Activated CD8-positive, alpha-beta memory T cell treated with anti-CD3 and anti-CD28 coated beads for 1 hour (primary cell): ENCODE measurements around the gene SPACA7.
"Not testable (repeated sequence)": the region's sequence is repeated elsewhere in the genome, so short reads cannot be mapped to it uniquely, and the experiment has no call there.

Experiments used
- DNase-seq, 2 donors: peaks; one replicate each; pipeline ENCODE4 v3.0.0-alpha.2; 2020; ENCODE audit warnings: low read depth in 1 of 2; ENCODE audit errors: extremely low read depth in 1 of 2

SPACA7 gene

DNA sequence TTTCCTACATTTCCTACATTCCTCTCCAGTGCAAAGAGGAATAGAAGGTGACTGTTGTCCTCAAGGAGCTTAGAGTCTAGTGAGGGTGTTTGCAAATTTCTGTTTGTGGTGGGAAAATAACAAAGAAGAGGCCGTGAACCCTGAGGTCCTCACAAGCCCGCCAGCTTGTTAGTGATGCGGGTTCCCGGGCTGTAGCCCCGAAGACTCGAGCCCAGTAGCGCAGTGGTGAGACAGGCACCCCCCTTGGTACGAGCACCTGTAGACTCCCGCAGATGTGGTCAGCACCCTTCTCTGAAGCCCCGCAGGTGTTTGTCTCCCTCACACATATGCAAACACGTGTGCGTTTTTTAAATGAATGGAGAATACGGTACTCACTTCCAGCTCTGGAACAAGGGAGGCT is 26.5 kb upstream of the SPACA7 start:
- no peak for DNase-seq

DNA sequence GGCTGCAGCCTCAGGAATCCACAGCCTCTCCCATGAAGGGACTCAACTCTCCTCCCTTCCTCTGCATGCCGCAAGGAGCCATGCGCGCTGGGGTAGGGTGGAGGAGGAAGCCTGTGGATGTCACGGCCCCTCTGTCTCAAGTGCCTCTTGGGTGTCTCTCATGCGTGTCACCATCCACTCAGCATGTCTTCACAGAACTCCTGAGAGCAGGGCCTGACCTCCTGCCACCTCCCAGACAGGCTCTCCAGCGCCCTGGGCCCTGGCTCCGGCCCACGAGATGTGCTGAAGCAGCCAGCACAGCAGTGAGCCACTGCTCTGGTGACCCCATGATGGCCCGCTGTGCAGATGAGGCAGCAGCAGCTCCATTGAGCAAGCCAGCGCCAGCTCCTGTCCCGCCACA is 25.9 kb upstream of the SPACA7 start:
- no peak for DNase-seq

DNA sequence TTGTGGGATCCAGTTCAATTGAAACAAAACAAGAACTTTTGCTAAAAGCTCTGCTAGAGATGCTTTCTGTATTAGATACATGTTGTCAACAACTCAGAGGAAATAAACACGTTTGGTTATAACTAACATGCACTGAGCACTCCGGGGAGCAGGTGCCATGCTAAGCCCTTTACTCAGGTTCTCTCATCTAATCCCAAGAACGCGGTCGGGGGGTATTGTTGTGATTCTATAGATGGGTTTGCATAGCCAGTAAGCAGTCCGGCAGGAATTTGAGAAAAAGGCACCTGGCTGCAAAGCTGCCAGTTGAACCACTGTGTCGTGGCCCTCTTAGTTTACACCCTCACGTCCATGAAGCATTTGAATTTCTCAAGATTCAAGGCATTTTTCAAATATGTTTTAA is 24.3 kb upstream of the SPACA7 start:
- DNase-seq = no peak

DNA sequence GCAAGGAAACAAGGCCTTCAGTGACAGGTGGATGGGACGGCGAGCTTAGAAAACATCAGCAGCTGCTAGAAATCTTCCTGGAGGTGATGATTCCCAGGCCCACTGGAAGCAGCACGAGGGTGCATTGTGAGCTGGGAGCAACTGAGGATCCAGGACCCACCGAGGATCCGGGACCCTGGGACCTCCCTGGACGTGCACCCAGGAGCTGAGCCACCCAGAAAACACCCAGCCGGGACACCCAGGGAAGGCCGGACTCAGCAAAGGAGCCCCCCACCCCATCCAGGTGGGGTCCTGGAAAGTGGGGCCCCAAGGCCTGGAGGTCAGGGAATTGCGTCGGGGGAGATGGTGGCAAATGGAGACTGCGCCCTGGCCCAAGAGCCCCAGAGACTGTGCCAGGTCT is 22.3 kb upstream of the SPACA7 start:
- no peak for DNase-seq

DNA sequence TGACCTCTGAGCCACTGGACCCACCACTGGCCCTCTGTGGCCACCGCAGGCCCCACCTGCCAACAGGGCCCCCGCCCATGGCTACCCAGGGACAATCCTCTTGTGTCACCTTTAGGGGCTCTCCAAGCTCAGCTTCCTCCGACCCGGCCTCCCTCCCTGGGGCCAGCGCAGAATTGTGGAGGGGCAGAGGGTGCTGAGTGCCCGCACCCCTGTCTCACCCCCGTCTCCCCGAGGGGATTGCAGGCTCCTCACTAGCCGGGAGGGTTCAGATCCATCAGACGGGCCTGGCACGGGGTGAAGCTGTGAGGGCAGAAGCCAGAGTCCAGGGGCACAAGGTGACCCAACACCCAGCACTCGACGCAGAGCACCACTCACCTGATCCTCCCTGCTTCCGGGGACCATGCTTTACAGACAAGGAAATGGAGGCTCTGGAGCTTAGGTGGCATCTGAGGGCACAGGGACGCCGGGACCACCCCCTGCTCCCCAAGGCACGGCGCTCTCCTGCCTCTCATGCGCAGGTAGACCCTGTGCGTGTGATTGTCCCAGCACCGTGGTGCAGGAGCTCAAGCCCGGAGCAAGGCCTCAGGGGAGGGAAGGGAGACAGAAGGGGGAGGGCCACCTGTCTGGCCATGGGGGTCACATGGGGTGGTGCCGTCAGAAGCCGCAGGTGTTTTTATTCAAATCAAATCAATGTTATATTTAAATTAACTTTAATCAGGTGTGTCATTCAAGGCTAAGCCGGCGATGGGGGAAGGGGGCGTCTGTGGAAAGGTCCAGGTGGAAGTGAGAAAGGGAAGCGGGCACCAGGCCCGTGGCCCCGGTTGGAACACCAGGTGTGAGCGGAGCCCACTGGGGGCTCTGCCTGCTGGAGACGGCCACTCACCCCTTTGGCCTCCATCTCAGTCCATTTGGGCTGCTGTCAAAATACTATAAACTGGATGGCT is 21.6 kb upstream of the SPACA7 start:
- DNase-seq = no peak

DNA sequence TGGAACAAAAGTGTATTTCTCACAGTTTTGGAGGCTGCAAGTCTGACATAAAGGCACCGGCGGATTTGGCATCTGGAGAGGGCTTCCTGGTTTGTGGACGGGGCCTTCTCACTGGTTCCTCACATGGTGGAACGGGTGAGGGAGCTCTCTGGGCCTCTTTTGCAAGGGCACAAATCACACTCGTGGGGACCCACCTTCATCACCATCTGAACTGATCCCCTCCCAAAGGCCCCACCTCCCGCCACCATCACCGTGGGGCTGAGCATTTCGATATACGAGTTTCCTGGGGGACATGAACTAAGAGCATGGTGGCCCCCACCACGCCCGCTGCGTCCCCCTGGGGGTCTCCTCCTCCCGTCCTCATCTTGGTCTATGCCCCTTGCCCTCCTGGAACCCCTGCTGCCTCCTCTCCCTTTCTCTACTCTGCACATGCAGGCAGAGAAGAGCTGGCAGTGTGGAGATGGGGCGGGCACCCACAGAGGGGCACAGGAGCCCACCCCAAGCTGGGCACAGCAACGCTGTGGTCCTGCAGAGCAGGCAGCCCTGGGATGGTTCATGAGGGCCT is 20.8 kb upstream of the SPACA7 start:
- no peak for DNase-seq

DNA sequence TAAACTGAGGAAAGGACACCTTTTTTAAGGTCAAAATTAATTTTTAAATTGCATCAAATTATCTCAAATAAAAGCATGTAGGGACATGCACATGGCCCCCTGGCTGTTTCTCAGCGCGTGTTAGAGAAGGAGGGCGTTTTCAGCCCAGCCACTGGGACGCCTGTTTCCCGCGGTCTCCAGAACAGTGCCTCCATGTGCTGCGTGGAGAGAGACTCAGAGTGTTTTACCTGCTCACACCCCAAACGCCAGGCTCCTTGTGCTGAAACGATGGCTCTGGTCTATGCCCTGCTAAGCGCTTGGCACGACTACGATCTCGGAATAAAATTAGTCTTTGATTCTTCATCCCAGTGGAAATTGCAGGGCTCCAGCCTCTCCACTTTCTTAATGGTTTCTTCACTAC is 20.0 kb upstream of the SPACA7 start:
- DNase-seq = no peak

DNA sequence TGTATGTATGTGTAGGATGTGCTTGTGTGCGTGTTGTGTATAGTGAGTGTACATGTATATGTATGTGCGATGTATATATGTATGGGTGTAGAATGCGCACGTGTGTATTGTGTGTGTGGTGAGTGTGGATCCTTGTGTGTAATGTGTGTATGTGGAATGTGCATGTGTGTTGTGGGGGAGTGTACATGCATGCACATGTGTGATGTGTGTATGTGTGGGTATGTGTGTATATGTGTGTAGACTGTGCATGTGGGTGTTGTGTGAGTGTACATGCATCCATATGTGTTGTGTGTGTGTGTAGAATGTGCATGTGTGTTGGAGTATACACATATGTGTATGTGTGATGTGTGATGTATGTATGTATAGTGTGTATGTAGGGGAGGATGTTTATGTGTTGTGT is 18.0 kb upstream of the SPACA7 start:
- DNase-seq = no peak

DNA sequence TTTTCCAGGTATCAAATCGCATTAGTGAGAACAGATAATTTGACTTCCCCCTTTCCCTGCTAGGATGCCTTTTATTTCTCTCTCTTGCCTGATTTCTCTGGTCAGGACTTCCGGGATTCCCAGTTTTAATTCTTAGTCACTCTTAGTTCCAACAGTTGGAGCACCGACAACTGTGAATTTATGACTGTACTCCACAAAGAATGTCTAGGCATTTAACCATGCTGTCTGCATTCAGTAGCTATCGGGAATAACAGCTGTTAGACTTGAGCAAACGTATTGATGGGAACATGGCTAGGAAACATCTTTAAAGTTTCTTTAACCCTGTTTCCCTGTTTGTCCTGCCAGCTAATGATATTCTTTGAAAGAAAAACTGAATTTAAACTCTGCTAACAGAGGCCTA is 14.1 kb upstream of the SPACA7 start:
- DNase-seq = no peak

DNA sequence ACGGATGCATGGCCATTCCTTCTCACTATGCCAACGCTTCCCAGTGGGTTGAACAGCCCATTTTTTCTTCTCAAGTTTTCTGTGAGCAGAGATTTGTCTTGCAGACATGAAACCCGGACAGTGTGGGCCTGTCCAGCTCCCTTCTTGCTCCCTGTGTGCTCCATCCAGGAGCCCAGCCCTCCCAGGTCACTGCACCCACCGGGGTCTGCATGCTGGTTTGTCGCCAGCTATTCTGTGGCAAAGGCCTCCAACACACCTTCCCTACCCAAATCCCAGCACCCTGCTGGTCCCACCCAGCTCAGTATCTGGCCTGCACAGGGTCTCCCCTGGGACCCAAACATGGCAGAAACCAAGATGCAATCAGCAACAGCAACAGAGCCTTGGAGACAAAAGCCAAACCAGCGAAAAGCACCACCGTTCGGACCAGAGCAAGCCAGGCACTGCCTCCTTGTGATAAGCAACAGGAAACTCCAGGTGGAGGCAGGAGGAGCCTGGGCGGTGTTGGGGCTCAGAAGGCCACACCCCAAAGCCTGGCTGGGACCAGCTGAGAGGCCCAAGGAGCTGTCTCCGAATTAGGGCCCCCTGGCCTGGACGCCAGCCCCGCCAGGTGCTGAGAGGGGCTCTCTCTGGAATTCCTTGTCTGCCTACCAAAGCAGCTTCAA is 12.2 kb upstream of the SPACA7 start:
- no peak for DNase-seq

DNA sequence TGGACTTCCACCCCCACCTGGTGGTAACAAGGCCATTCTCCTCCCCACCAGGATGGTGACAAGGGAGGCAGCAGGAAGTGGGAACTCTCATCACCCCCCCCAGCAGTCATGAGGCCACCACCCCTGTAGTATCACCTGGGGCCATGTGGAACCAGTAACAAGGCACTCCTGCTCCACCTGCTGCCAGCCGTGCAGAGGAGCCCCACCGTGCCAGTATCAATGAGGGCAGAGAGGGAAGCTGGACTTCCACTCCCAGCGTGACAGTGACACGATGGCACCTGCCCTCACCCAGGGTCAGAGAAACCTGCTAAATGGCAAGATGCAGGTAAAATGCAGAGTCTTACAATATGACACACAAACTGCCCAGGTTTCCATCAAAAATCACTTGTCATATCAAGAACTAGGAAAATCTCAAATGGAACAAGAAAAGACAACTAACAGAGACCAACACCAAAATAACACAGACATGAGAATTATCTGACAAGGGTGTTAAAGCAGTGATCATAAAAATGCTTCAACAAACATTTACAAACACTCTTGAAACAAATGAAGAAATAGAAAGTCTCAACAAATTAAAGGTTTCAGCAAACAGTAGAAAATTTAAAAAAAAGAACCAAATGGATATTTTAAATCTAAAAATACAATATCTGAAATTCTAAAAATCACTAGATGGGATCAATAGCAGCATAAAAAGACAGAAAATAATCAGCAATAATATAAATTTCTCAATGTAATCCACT is 9.1 kb upstream of the SPACA7 start:
- DNase-seq = no peak

DNA sequence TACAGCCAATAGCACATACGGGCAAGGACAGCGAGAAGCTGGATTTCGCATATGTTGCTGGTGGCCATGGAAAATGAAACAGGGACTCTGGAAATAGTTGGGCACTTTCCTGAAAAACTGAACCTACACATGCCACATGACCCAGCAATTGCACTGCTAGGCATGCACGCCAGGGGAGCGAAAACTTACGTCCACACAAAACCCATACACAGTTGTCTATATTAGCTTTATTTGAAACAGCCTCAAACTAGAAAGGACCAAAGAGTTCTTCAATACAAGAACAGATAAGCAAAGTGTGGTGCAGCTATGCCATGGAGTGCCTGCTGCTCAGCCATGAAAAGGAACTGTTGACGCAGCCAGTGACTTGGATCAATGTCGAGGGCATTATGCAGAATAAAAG is 7.3 kb upstream of the SPACA7 start:
- no peak for DNase-seq

DNA sequence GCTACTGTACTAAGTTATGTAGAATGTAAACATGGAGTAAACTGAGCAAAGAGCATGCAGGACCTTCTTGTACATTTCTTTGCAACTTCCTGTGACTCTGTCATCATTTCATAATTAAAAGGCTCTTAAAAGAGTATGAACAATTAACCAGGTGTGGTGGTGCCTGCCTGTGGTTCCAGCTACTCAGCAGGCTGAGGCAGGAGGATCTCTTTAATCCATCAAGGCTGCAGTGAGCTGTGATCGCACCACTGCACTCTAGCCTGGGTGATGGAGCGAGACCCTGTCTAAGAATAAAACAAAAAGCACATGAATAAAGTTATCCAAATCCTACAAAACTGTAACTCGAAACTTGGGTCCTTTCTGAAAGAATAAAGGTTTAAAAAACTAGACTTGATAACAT is 5.8 kb upstream of the SPACA7 start:
- no peak for DNase-seq

DNA sequence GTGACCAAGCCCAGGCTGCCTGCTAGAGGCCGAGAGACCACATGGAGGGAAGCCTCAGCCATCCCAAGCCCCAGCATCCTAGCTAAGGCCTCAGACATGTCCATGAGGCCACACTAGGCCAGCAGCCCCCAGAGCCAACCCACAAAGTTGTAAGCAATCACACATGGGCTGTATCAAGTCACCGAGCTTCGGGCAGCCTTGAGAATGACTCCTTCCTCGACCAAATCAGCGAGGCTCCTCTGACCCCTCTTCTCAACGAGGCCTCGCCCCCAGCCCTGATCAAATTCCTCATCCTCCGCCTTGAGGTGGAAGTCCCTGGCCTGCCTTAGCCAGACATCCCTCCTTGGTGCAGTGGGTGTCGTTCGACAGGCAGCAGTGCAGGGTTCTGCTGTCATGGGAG is 1.9 kb upstream of the SPACA7 start:
- DNase-seq = no peak

DNA sequence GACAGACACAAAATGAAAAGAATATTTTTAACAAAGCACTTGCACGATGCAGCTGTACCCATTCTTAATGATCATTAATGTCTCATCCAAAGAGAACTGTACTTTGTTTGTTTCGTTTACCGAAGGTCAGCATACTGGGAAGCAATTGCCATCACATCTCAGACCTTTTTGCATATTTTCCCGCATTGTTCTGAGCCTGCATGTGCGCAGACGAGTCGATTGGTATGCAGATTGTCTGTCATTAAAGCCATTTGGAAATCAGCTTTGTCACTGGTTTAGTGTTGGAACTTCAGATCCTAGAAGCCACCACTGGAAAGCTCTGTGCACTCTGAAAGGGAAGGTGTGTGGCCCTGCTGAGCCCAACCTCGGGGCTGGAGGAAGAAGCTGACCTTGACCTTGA is 15.6 kb downstream of the SPACA7 start:
- DNase-seq = no peak

DNA sequence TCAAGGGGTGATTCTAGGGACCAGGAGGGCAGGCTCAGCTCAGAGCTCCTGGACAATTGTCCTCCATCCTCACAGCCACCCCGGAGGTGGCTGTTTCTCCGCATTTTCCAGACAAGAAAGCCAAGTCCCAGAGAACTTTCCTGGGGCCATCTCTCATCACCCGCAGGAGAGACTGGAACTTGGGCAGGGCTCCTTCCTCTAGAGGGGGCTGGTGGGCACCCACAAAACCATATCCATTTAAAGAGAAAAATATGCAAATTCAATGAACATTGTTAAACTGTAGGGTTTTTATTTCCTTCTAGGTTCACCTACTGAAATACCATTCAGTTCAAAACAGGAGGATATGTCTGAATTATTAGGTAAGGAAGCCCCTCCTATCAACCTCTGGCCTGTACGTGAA is 16.6 kb downstream of the SPACA7 start:
- DNase-seq = no peak

DNA sequence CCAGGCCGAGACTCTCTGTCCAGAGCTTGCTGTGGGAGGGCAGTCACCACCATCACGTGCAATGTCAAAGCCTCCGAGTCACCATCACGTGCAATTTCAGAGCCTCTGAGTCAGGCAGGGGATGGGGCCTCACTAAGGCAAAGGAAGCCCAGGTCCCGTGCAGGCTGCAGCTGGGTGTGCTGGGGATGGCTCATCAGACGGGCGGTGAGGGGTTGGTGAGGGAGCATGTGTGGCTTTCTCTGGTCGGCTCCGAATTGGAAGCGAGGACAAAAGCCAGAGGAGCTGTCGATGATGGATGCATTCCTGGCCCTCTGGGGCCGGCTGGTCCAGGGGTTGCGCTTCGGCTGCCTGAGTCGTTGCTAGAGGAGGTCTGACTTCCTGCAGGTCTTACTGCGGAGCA is 18.9 kb downstream of the SPACA7 start:
- not testable (repeated sequence) for DNase-seq

DNA sequence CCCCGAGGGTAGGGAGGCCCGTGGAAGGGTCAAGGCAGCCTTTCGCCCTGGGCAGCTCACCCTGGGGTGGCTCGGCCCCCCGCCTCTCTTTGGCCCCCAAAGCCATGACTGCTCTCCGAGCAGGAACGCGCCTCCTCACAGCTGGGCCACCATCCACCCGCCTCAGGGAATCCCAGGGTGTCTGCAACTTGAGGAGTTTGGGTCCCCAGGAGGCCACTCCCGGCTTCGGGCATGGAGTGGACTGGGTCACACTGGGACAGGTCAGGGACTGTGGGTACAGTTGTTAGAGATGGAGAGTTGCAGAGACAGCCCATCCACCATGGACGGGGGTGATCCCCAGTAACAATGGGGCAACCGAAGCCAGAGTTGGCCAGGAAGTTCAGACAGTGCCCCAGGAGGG is 19.8 kb downstream of the SPACA7 start:
- not testable (repeated sequence) for DNase-seq

DNA sequence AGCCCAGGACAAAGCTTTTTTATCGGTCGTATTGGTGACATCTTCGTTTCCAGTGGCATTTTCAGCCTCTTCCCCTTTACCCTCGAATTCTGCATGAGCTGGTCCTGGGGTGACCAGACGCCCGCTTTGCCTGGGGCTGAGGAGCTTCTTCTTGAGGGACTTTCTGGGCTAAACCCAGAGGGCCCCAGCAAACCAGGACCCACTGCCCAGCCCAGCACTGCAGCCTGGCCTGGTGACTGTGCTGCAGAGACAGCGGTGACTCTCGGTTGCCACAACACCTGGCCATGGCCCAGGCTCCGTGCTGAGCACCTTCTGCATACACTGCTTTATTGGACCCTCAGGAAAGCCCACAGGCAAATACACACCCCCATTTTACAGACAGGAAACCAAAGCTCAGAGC is 21.0 kb downstream of the SPACA7 start:
- no peak for DNase-seq

DNA sequence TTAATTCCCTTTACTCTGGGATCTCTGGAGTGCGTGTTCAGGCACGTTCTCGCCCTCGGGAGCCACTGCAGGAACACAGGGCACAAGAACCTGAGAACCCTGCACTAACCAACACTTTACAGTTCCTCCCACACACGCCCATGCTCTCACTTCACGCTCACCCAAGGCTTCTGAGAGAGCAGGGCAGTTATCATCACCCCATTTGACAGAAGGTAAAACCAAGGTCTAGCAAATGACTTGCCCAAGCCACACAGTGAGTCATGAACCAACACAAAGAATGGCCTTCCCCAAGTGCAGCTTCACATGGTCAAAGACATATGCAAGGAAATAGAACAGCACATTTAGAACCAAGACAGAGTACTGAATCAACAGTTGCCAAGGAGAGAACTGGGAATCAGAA is 22.2 kb downstream of the SPACA7 start:
- DNase-seq = not testable (repeated sequence)

DNA sequence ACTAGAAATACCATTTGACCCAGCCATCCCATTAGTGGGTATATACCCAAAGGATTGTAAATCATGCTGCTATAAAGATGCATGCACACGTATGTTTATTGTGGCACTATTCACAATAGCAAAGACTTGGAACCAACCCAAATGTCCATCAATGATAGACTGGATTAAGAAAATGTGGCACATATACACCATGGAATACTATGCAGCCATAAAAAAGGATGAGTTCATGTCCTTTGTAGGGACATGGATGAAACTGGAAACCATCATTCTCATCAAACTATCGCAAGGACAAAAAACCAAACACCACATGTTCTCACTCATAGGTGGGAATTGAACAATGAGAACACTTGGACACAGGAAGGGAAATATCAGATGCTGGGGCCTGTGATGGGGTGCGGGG is 33.7 kb downstream of the SPACA7 start:
- DNase-seq = not testable (repeated sequence)
